Cardiac septum (tissue), 1 donor: ENCODE measurements around the gene ADORA2B. TPM values are rescaled to one million over a fixed set of nuclear protein-coding genes. Genes with fewer than 3 reads are reported as not detected.
"Not testable (repeated sequence)": the region's sequence is repeated elsewhere in the genome, so short reads cannot be mapped to it uniquely, and the experiment has no call there.

Experiments
- DNase-seq: peaks from one replicate; pipeline ENCODE4 v3.0.0-alpha.2; 2020; ENCODE audit warnings: low spot score
- intact Hi-C: fragments of 100-400 bp; cut with DNase I; formaldehyde crosslinking; loops from one replicate; pipeline ENCODE4 v1.14.0; 2022
- total RNA-seq: library from RNA; stranded (reverse); fragmentation: NEBNext Ultra II Directional; extraction: Animal tissue kit (Norgen Biotek cat#: 25700); gene quantifications from one replicate; pipeline ENCODE4 v1.2.1, GENCODE V29; 2021
- donor health status: DM: no; HTN: no; CAD: no.

Gene ADORA2B
- total RNA-seq, 1 donor from 2014 or later: 1.3 TPM

GRCh38 chr17:15973016-15973415 is 28.1 kb downstream of the ADORA2B start:
- no peak for DNase-seq
- intact Hi-C loops: no loop called here

- no peak for DNase-seq
- intact Hi-C loops: no loop called here
Measured at GRCh38 chr17:15973834-15974233, 28.9 kb downstream of the ADORA2B start.

GRCh38 chr17:15977894-15978293 is 33.0 kb downstream of the ADORA2B start:
- DNase-seq: no peak
- intact Hi-C loops: no loop called here

- intact Hi-C loops: no loop called here
- DNase-seq: no peak
Measured at GRCh38 chr17:15978606-15979005, 33.7 kb downstream of the ADORA2B start.

GRCh38 chr17:15979013-15979412 is 34.1 kb downstream of the ADORA2B start:
- intact Hi-C loops, DNase-seq: not testable (repeated sequence)

- intact Hi-C loops: no loop called here
- no peak for DNase-seq
Measured at GRCh38 chr17:15981208-15981607, 36.3 kb downstream of the ADORA2B start.

GRCh38 chr17:15981646-15982580 is 37.0 kb downstream of the ADORA2B start:
- intact Hi-C loops: no loop called here
- DNase-seq: no peak

- DNase-seq: no peak
- intact Hi-C loops: loop anchor here (5.0 kb wide), 1 partner anchor 169 kb away; no protein-coding TSS in a partner anchor
Measured at GRCh38 chr17:15996322-15996721, 51.4 kb downstream of the ADORA2B start.

GRCh38 chr17:15998031-15998562 is 53.2 kb downstream of the ADORA2B start:
- DNase-seq: no peak
- intact Hi-C loops: loop anchor here (5.0 kb wide), 1 partner anchor 171 kb away; no protein-coding TSS in a partner anchor

GRCh38 chr17:15999141-15999973 is 54.4 kb downstream of the ADORA2B start, which contains the start of the genes TTC19 and ZSWIM7:
Gene TTC19, plus strand, starts transcription at chr17:15999824. Its CDS starts 25 bp downstream, at chr17:15999849.
Gene ZSWIM7, minus strand, starts transcription at chr17:15999704. Its CDS starts 110 bp downstream, at chr17:15999594.
- peak; percentile 99 for DNase-seq
- intact Hi-C loops: loop anchor here (5.0 kb wide), 1 partner anchor 172 kb away; no protein-coding TSS in a partner anchor

- DNase-seq: no peak
- intact Hi-C loops: loop anchor here (5.0 kb wide), 1 partner anchor 173 kb away; no protein-coding TSS in a partner anchor
Measured at GRCh38 chr17:15999974-16000827, 55.3 kb downstream of the ADORA2B start.

- intact Hi-C loops: no loop called here
- DNase-seq: no peak
Measured at GRCh38 chr17:16001226-16001897, 56.4 kb downstream of the ADORA2B start.

GRCh38 chr17:16002708-16003260 is 57.9 kb downstream of the ADORA2B start:
- no peak for DNase-seq

GRCh38 chr17:16003841-16004240 is 58.9 kb downstream of the ADORA2B start:
- DNase-seq: no peak
- intact Hi-C loops: no loop called here

More at GRCh38 chr17:16002708-16003260, 57.9 kb downstream of the ADORA2B start:
- intact Hi-C loops: no loop called here

GRCh38 chr17:16005636-16006035 is 60.7 kb downstream of the ADORA2B start:
- intact Hi-C loops: no loop called here
- no peak for DNase-seq

- intact Hi-C loops: no loop called here
- no peak for DNase-seq
Measured at GRCh38 chr17:16007439-16007838, 62.5 kb downstream of the ADORA2B start.

- DNase-seq: no peak
- intact Hi-C loops: no loop called here
Measured at GRCh38 chr17:16013943-16014407, 69.0 kb downstream of the ADORA2B start.

GRCh38 chr17:16019347-16019746 is 74.4 kb downstream of the ADORA2B start:
- no peak for DNase-seq
- intact Hi-C loops: no loop called here
